NB4 (cell line): ENCODE measurements around the gene ALDH6A1.

Experiments
- POLR2A ChIP-seq: IDR thresholded peaks from 2 replicates; pipeline ENCODE4 v1.6.1; 2011; ENCODE audit warnings: mild to moderate bottlenecking; ENCODE audit not compliant: insufficient read length; ENCODE audit errors: extremely low read depth
- TF ChIP-seq, protein P1 (sequence below): IDR thresholded peaks from one replicate; pipeline ENCODE4 v1.5.1; 2012; ENCODE audit warnings: low read depth, low read length

- TF ChIP-seq, protein P1, sequence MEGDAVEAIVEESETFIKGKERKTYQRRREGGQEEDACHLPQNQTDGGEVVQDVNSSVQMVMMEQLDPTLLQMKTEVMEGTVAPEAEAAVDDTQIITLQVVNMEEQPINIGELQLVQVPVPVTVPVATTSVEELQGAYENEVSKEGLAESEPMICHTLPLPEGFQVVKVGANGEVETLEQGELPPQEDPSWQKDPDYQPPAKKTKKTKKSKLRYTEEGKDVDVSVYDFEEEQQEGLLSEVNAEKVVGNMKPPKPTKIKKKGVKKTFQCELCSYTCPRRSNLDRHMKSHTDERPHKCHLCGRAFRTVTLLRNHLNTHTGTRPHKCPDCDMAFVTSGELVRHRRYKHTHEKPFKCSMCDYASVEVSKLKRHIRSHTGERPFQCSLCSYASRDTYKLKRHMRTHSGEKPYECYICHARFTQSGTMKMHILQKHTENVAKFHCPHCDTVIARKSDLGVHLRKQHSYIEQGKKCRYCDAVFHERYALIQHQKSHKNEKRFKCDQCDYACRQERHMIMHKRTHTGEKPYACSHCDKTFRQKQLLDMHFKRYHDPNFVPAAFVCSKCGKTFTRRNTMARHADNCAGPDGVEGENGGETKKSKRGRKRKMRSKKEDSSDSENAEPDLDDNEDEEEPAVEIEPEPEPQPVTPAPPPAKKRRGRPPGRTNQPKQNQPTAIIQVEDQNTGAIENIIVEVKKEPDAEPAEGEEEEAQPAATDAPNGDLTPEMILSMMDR = no peak
- TF ChIP-seq POLR2A = no peak
Observed at GRCh38 chr14:74014299-74014698, 70.0 kb downstream of the ALDH6A1 start.
